Measurements from ENCODE around the gene RARRES2.

Gene RARRES2

DNA sequence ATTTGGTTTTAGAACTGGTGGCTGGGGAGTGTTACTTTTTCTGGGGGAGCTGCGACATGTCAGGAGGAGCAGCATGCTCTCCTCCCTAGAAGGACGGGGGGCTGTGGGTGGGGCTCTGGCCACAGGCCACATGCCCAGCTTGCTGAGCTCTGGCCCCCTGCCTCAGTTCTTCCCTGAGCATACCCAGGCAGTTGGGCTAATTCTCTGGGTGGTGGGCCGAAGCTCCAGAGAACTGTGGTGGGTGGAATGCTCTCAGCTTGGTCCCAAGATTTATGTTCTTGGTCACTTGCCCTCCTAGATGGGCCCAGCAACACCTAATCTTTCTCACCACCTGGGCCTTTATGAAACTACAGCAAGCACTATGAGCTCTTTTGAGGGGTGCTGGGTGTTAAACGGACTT lies 32.6 kb upstream of the RARRES2 start:
- ATAC-seq (ENCODE audit: insufficient read depth, low read depth): no peak
- peaks cover 68% of the 10 kb centered on the region for H3K4me1 ChIP-seq (ENCODE audit: insufficient read depth, low read length)
- no peaks in the 10 kb centered on the region for H3K27me3 ChIP-seq (ENCODE audit: insufficient read depth, low read length, poor library complexity)
- no peak for TF ChIP-seq EZH2 (IDR thresholded peaks at IDR 0.05; ENCODE audit: borderline replicate concordance, low read depth, low read length, severe bottlenecking)
- H3K36me3 ChIP-seq (ENCODE audit: insufficient read depth, low read length): peaks cover 64% of the 10 kb centered on the region
- H3K9ac ChIP-seq (ENCODE audit: low read depth, low read length): peak overlapping the region; percentile 95
- H3K4me3 ChIP-seq (ENCODE audit: low read depth in 1 of 2, low read length in 2 of 2): peak overlapping the region; percentile 61 to 66; a peak in 3 of 4 replicates
- peak overlapping the region; percentile 83 for H3K4me2 ChIP-seq (ENCODE audit: insufficient read depth, low read length)
- no peaks in the 10 kb centered on the region for H3K9me3 ChIP-seq (ENCODE audit: insufficient read depth, low read length, severe bottlenecking)
- DNase-seq: peak; percentile 23
- peak overlapping the region; percentile 97 for H3K27ac ChIP-seq (ENCODE audit: low read length)
- peaks cover 35% of the 10 kb centered on the region for H4K20me1 ChIP-seq (ENCODE audit: insufficient read depth, low read length)
- H3K79me2 ChIP-seq (ENCODE audit: insufficient read depth, low read length): peaks cover 93% of the 10 kb centered on the region
- H2AFZ ChIP-seq (ENCODE audit: low read depth, low read length): no peak overlapping the region

DNA sequence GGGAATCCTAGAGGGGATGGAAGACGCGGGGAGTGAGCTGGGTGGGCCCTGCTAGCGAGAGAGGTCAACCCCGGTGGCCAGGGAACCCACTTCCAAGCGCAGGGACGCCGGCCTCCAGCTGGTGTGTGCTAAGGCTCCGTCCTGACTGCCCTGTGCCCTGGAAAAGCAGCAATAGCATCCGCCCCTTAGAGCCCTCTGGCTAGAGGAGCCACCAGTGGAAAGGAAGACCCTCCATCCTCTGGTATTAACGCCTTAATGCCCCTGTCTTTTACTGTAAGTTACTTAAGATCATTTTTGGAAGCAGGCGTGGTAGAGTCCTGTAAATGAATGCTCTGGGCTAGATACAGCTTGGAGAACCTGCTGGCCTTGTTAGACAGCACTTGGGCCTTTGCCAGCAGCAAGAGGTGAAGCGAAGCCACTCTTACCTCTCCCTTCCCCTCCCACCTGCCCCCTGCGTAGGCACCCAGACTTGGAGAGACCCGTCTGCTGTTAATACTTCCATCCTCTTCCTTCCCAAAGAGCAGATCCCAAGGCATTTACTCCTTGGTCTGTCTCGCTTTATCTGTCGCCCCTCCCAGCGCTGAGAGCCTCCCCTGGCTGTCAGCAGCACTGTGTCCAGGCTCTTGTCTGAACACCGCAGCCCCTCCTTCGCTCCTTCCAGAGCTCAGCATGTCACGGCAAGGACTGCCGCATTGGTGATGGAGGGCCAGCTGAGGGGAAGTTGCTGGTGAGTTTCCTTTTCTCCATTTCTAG lies 31.8 kb upstream of the RARRES2 start:
- no peak for ATAC-seq (ENCODE audit: insufficient read depth, low read depth)

DNA sequence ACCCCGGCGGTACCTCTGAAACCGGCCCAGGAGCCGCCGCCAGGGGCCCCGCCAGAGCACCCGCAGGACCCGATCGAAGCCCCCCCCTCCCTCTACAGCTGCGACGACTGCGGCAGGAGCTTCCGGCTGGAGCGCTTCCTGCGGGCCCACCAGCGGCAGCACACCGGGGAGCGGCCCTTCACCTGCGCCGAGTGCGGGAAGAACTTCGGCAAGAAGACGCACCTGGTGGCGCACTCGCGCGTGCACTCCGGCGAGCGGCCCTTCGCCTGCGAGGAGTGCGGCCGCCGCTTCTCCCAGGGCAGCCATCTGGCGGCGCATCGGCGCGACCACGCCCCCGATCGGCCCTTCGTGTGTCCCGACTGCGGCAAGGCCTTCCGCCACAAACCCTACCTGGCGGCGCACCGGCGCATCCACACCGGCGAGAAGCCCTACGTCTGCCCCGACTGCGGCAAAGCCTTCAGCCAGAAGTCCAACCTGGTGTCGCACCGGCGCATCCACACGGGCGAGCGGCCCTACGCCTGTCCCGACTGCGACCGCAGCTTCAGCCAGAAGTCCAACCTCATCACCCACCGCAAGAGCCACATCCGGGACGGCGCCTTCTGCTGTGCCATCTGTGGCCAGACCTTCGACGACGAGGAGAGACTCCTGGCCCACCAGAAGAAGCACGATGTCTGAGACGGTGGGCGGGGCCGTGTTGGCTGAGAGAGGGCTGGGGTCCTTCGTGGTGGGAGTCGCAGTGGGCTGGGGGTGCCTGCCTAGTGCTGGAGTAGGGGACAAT lies 31.0 kb upstream of the RARRES2 start:
- Histone ChIP-seq H3K4me2 (ENCODE audit: insufficient read depth, low read length) (peak overlapping the region; percentile 83), H3K36me3 (ENCODE audit: insufficient read depth, low read length) (peaks cover 67% of the 10 kb centered on the region), H3K27me3 (ENCODE audit: insufficient read depth, low read length, poor library complexity) (no peaks in the 10 kb centered on the region), H3K79me2 (ENCODE audit: insufficient read depth, low read length) (peaks cover 95% of the 10 kb centered on the region), H4K20me1 (ENCODE audit: insufficient read depth, low read length) (peaks cover 35% of the 10 kb centered on the region), H2AFZ (ENCODE audit: low read depth, low read length) (no peak overlapping the region), H3K9me3 (ENCODE audit: insufficient read depth, low read length, severe bottlenecking) (no peaks in the 10 kb centered on the region), H3K4me3 (ENCODE audit: low read depth in 1 of 2, low read length in 2 of 2) (peak overlapping the region; percentile 61 to 66), H3K4me1 (ENCODE audit: insufficient read depth, low read length) (peaks cover 65% of the 10 kb centered on the region), H3K9ac (ENCODE audit: low read depth, low read length) (peak overlapping the region; percentile 95), H3K27ac (ENCODE audit: low read length) (peak overlapping the region; percentile 97)
- ATAC-seq (ENCODE audit: insufficient read depth, low read depth) (peak; percentile 27), DNase-seq (peak; percentile 82)
- no peak for TF ChIP-seq EZH2 (IDR thresholded peaks at IDR 0.05; ENCODE audit: borderline replicate concordance, low read depth, low read length, severe bottlenecking)
- TF ChIP-seq, protein P1, sequence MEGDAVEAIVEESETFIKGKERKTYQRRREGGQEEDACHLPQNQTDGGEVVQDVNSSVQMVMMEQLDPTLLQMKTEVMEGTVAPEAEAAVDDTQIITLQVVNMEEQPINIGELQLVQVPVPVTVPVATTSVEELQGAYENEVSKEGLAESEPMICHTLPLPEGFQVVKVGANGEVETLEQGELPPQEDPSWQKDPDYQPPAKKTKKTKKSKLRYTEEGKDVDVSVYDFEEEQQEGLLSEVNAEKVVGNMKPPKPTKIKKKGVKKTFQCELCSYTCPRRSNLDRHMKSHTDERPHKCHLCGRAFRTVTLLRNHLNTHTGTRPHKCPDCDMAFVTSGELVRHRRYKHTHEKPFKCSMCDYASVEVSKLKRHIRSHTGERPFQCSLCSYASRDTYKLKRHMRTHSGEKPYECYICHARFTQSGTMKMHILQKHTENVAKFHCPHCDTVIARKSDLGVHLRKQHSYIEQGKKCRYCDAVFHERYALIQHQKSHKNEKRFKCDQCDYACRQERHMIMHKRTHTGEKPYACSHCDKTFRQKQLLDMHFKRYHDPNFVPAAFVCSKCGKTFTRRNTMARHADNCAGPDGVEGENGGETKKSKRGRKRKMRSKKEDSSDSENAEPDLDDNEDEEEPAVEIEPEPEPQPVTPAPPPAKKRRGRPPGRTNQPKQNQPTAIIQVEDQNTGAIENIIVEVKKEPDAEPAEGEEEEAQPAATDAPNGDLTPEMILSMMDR (IDR thresholded peaks at IDR 0.05; ENCODE audit: borderline replicate concordance, extremely low read depth, low read length, poor library complexity, severe bottlenecking): peak; percentile 8

More for the DNA sequence above, 31.8 kb upstream of the RARRES2 start:
- H4K20me1 ChIP-seq (ENCODE audit: insufficient read depth, low read length): peaks cover 35% of the 10 kb centered on the region
- H3K9me3 ChIP-seq (ENCODE audit: insufficient read depth, low read length, severe bottlenecking): no peaks in the 10 kb centered on the region
- no peaks in the 10 kb centered on the region for H3K27me3 ChIP-seq (ENCODE audit: insufficient read depth, low read length, poor library complexity)
- peak overlapping the region; percentile 97 for H3K27ac ChIP-seq (ENCODE audit: low read length)
- H3K36me3 ChIP-seq (ENCODE audit: insufficient read depth, low read length): peaks cover 67% of the 10 kb centered on the region
- H3K4me2 ChIP-seq (ENCODE audit: insufficient read depth, low read length): peak overlapping the region; percentile 83
- no peak overlapping the region for H2AFZ ChIP-seq (ENCODE audit: low read depth, low read length)
- H3K9ac ChIP-seq (ENCODE audit: low read depth, low read length): peak overlapping the region; percentile 95
- H3K4me3 ChIP-seq (ENCODE audit: low read depth in 1 of 2, low read length in 2 of 2): peak overlapping the region; percentile 61 to 66
- peaks cover 65% of the 10 kb centered on the region for H3K4me1 ChIP-seq (ENCODE audit: insufficient read depth, low read length)
- TF ChIP-seq, protein P1 (IDR thresholded peaks at IDR 0.05; ENCODE audit: borderline replicate concordance, extremely low read depth, low read length, poor library complexity, severe bottlenecking): peak; percentile 11
- TF ChIP-seq EZH2 (IDR thresholded peaks at IDR 0.05; ENCODE audit: borderline replicate concordance, low read depth, low read length, severe bottlenecking): no peak
- peaks cover 94% of the 10 kb centered on the region for H3K79me2 ChIP-seq (ENCODE audit: insufficient read depth, low read length)
- peak; percentile 66 for DNase-seq

DNA sequence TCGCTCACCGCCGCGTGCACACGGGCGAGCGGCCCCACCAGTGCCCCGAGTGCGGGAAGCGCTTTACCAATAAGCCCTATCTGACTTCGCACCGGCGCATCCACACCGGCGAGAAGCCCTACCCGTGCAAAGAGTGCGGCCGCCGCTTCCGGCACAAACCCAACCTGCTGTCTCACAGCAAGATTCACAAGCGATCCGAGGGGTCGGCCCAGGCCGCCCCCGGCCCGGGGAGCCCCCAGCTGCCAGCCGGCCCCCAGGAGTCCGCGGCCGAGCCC lies 30.5 kb upstream of the RARRES2 start:
- peak overlapping the region; percentile 83 for H3K4me2 ChIP-seq (ENCODE audit: insufficient read depth, low read length)
- peaks cover 35% of the 10 kb centered on the region for H4K20me1 ChIP-seq (ENCODE audit: insufficient read depth, low read length)
- no peaks in the 10 kb centered on the region for H3K9me3 ChIP-seq (ENCODE audit: insufficient read depth, low read length, severe bottlenecking)
- peak overlapping the region; percentile 61 to 66 for H3K4me3 ChIP-seq (ENCODE audit: low read depth in 1 of 2, low read length in 2 of 2)
- DNase-seq (peak; percentile 85), ATAC-seq (ENCODE audit: insufficient read depth, low read depth) (peak; percentile 43)
- H2AFZ ChIP-seq (ENCODE audit: low read depth, low read length): no peak overlapping the region
- peaks cover 67% of the 10 kb centered on the region for H3K36me3 ChIP-seq (ENCODE audit: insufficient read depth, low read length)
- no peaks in the 10 kb centered on the region for H3K27me3 ChIP-seq (ENCODE audit: insufficient read depth, low read length, poor library complexity)
- peaks cover 95% of the 10 kb centered on the region for H3K79me2 ChIP-seq (ENCODE audit: insufficient read depth, low read length)
- TF ChIP-seq EZH2 (IDR thresholded peaks at IDR 0.05; ENCODE audit: borderline replicate concordance, low read depth, low read length, severe bottlenecking): no peak
- TF ChIP-seq, protein P1 (IDR thresholded peaks at IDR 0.05; ENCODE audit: borderline replicate concordance, extremely low read depth, low read length, poor library complexity, severe bottlenecking): no peak
- peaks cover 65% of the 10 kb centered on the region for H3K4me1 ChIP-seq (ENCODE audit: insufficient read depth, low read length)
- H3K27ac ChIP-seq (ENCODE audit: low read length): peak overlapping the region; percentile 97
- H3K9ac ChIP-seq (ENCODE audit: low read depth, low read length): peak overlapping the region; percentile 95

All from DND-41 (cell line).